Measurements from ENCODE around the gene CHADL.
"Not testable (repeated sequence)": the region's sequence is repeated elsewhere in the genome, so short reads cannot be mapped to it uniquely, and the experiment has no call there.

The CHADL gene

GRCh38 chr22:41180926-41181325 lies 59.8 kb downstream of the CHADL start:
- H3K9me2 ChIP-seq (replicated peaks; ENCODE audit: insufficient read depth, low read length): no peaks in the 10 kb centered on the region
- no peak overlapping the region for H3K9ac ChIP-seq (ENCODE audit: low read length)
- H3K4me1 ChIP-seq (ENCODE audit: low read length): no peaks in the 10 kb centered on the region
- H3F3A ChIP-seq (ENCODE audit: insufficient read depth, low read length): peaks cover 6% of the 10 kb centered on the region; the same call in 1 of the 2 replicates
- H3K27ac ChIP-seq (ENCODE audit: low read length): no peak overlapping the region
- H3K9me3 ChIP-seq (replicated peaks; ENCODE audit: insufficient read depth, low read length): no peaks in the 10 kb centered on the region
- H2AFZ ChIP-seq (ENCODE audit: low read length): no peak overlapping the region
- no peaks in the 10 kb centered on the region for H3K79me2 ChIP-seq (ENCODE audit: low read length)
- no peaks in the 10 kb centered on the region for H3K27me3 ChIP-seq (replicated peaks; ENCODE audit: insufficient read depth, low read length)
- H3K36me3 ChIP-seq (replicated peaks; ENCODE audit: insufficient read depth, low read length): peaks cover 19% of the 10 kb centered on the region
- TF ChIP-seq EZH2phosphoT487 (IDR thresholded peaks at IDR 0.05; ENCODE audit: low read length): no peak
- TF ChIP-seq EZH2 (optimal IDR thresholded peaks at IDR 0.05; ENCODE audit: low read depth, low read length): no peak
- TF ChIP-seq CTCF (IDR thresholded peaks at IDR 0.05; ENCODE audit: low read length): no peak
- no peak for DNase-seq
- H3K4me3 ChIP-seq (ENCODE audit: low read length): no peak overlapping the region
- H4K20me1 ChIP-seq (ENCODE audit: insufficient read depth, low read length): no peaks in the 10 kb centered on the region
- no peak overlapping the region for H3K4me2 ChIP-seq (ENCODE audit: low read depth, low read length)

GRCh38 chr22:41180362-41180761 lies 60.4 kb downstream of the CHADL start:
- not testable (repeated sequence) for H3K4me2 ChIP-seq (ENCODE audit: low read depth, low read length); H2AFZ ChIP-seq (ENCODE audit: low read length); H3K79me2 ChIP-seq (ENCODE audit: low read length); H3K27me3 ChIP-seq (replicated peaks; ENCODE audit: insufficient read depth, low read length); DNase-seq; H3K4me3 ChIP-seq (ENCODE audit: low read length); H3K4me1 ChIP-seq (ENCODE audit: low read length); H4K20me1 ChIP-seq (ENCODE audit: insufficient read depth, low read length); H3K9ac ChIP-seq (ENCODE audit: low read length); H3K27ac ChIP-seq (ENCODE audit: low read length); H3K9me3 ChIP-seq (replicated peaks; ENCODE audit: insufficient read depth, low read length); H3K9me2 ChIP-seq (replicated peaks; ENCODE audit: insufficient read depth, low read length); H3F3A ChIP-seq (ENCODE audit: insufficient read depth, low read length)
- H3K36me3 ChIP-seq (replicated peaks; ENCODE audit: insufficient read depth, low read length): peaks cover 19% of the 10 kb centered on the region
